ENCODE measurements around the gene RIN1.

DNA sequence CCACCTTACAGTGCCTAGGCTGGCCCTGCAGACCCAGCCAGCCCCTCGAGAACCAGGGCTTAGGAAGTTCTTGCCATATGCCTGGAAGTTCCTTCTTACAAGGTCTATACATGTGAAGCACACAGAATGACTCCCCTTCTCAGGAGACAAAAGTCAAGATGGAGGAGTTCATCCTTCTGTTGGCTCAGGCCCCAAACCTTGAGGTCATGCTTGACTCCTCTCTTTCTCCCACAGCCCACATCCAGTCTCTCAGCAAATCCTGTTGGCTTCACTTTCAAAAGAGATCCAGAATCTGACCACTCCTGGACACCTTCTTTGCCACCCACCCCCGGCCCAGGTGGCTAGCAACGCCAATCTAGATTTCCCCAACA, 17.6 kb downstream of the RIN1 start:
- TF ChIP-seq, protein P1, sequence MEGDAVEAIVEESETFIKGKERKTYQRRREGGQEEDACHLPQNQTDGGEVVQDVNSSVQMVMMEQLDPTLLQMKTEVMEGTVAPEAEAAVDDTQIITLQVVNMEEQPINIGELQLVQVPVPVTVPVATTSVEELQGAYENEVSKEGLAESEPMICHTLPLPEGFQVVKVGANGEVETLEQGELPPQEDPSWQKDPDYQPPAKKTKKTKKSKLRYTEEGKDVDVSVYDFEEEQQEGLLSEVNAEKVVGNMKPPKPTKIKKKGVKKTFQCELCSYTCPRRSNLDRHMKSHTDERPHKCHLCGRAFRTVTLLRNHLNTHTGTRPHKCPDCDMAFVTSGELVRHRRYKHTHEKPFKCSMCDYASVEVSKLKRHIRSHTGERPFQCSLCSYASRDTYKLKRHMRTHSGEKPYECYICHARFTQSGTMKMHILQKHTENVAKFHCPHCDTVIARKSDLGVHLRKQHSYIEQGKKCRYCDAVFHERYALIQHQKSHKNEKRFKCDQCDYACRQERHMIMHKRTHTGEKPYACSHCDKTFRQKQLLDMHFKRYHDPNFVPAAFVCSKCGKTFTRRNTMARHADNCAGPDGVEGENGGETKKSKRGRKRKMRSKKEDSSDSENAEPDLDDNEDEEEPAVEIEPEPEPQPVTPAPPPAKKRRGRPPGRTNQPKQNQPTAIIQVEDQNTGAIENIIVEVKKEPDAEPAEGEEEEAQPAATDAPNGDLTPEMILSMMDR (conservative IDR thresholded peaks at IDR 0.05; ENCODE audit: low read length), result no peak
- no peak for TF ChIP-seq EZH2phosphoT487 (IDR thresholded peaks at IDR 0.05; ENCODE audit: borderline replicate concordance)

All from Loucy (cell line).